Tibial nerve (tissue), 4 donors: ENCODE results near the gene UGCG. TPM values are rescaled to one million over a fixed set of nuclear protein-coding genes. Genes with fewer than 3 reads are reported as not detected.
A peak's percentile ranks its signal among the peaks of the same experiment; 100 is the strongest.
"Not testable (repeated sequence)": the region's sequence is repeated elsewhere in the genome, so short reads cannot be mapped to it uniquely, and the experiment has no call there.

Source experiments
- DNase-seq, 2 donors: peaks; one replicate each; pipeline ENCODE4 v3.0.0-alpha.2; 2019; ENCODE audit warnings: low spot score in 2 of 2
- H3K27ac ChIP-seq, 4 donors: fragments of 200-600 bp; sonication (generic) in 3 of 4; one replicate each; pipeline ENCODE4 v1.5.1; 2017 to 2019; ENCODE audit warnings: mild to moderate bottlenecking in 1 of 4
- H3K27me3 ChIP-seq, 2 donors: fragments of 200-600 bp; sonication (generic) in 1 of 2; one replicate each; pipeline versions ENCODE4 v1.5.1 to v1.6.0; 2017 to 2019
- H3K36me3 ChIP-seq, 3 donors: fragments of 200-600 bp; sonication (generic); one replicate each; pipeline ENCODE4 v1.5.1; 2018 to 2019
- H3K4me1 ChIP-seq, 4 donors: fragments of 200-600 bp; sonication (generic) in 3 of 4; one replicate each; pipeline ENCODE4 v1.5.1; 2017 to 2019
- H3K4me3 ChIP-seq, 4 donors: fragments of 200-600 bp; sonication (generic) in 3 of 4; one replicate each; pipeline ENCODE4 v1.5.1; 2017 to 2019; ENCODE audit warnings: mild to moderate bottlenecking in 1 of 4, moderate library complexity in 1 of 4
- H3K9me3 ChIP-seq, 4 donors: fragments of 200-600 bp; sonication (generic) in 3 of 4; one replicate each; pipeline ENCODE4 v1.5.1; 2017 to 2019
- EP300 ChIP-seq, 2 donors: sonication (generic); formaldehyde crosslinking; IDR thresholded peaks; one replicate each; pipeline ENCODE4 v1.6.1; 2017; ENCODE audit warnings: antibody characterized with exemption in 2 of 2, mild to moderate bottlenecking in 1 of 2
- POLR2A ChIP-seq, 2 donors: fragments of 450-650 bp; IDR thresholded peaks; one replicate each; pipeline ENCODE4 v1.6.1; 2017; ENCODE audit warnings: antibody characterized with exemption in 2 of 2, mild to moderate bottlenecking in 2 of 2, moderate library complexity in 2 of 2
- WGBS, 2 donors: methylation state at CpG; one replicate each; pipeline ENCODE4 v1.1.5; 2018; 5-methylcytosine and 5-hydroxymethylcytosine counted together
- total RNA-seq, 4 donors: library from RNA; depleted of rRNA; stranded (reverse); fragments of >200 nt; gene quantifications; one replicate each; pipeline ENCODE4 v1.1.0, GENCODE V29; 2016
- TF ChIP-seq, protein P1 (sequence below), 5 experiments: fragments of 200-600 bp in 3 of 5; fragments of 450-650 bp in 2 of 5; sonication (generic) in 3 of 5; IDR thresholded peaks; one replicate each; pipeline ENCODE4 v1.5.1; 2016 to 2019; ENCODE audit warnings: antibody characterized with exemption in 5 of 5, mild to moderate bottlenecking in 3 of 5, moderate library complexity in 2 of 5

UGCG gene
- total RNA-seq, 4 donors from 2014 or later, result 22.1 to 33.7 (median 24.9) TPM

DNA sequence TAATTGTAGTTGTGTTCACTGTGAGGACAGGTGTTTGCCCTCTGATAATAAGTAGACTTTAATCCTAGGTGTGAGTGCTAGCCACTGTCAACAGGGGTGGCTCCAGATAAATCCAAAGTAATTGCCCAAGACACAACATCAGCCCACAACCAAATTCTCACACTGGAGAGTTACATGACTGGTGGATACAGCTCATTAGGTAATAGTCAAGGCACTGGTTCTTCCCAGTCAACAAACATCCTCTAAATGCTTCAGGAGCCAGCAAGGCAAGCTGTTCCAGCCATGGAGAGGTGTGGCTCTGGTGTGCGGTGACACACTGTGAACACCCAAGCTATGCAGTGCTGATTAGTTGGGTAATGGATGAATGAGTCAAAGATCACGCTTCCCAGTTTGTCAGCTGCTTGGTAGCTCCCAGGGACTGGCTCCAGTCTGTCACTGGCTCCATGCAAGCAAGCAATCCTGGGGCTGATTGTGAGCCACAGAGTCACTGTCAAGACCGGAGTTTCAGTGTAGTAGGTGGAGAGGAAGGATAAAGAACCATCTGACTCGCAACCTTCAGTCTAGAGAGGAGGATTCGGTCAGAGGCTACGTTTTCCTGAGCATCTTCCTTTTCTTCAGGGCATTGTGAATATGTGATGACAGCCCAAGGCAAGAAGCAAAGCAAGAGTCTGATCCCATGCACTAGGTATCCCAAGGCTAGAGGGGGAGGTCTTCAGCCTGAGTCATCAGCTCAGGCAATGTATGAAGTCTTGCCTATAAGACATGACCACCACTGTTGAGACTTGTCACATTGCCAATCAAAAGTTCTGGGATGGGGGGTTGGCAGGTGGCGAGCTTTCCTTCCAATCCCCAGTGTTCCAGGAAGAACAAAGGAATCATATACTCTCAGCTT, 63.1 kb downstream of the UGCG start:
- Histone ChIP-seq H3K9me3 (no peaks in the 10 kb centered on the region), H3K36me3 (no peaks in the 10 kb centered on the region), H3K4me3 (no peak overlapping the region), H3K27me3 (no peaks in the 10 kb centered on the region), H3K4me1 (peaks cover 0 to 21% (median 8%) of the 10 kb centered on the region in 4 donors), H3K27ac (peak overlapping the region in 1 of 4 donors; percentile 48)
- no peak for DNase-seq
- no peak for TF ChIP-seq EP300 (IDR thresholded peaks at IDR 0.05)
- TF ChIP-seq, protein P1, sequence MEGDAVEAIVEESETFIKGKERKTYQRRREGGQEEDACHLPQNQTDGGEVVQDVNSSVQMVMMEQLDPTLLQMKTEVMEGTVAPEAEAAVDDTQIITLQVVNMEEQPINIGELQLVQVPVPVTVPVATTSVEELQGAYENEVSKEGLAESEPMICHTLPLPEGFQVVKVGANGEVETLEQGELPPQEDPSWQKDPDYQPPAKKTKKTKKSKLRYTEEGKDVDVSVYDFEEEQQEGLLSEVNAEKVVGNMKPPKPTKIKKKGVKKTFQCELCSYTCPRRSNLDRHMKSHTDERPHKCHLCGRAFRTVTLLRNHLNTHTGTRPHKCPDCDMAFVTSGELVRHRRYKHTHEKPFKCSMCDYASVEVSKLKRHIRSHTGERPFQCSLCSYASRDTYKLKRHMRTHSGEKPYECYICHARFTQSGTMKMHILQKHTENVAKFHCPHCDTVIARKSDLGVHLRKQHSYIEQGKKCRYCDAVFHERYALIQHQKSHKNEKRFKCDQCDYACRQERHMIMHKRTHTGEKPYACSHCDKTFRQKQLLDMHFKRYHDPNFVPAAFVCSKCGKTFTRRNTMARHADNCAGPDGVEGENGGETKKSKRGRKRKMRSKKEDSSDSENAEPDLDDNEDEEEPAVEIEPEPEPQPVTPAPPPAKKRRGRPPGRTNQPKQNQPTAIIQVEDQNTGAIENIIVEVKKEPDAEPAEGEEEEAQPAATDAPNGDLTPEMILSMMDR (IDR thresholded peaks at IDR 0.05), result no peak
- no peak for TF ChIP-seq POLR2A (IDR thresholded peaks at IDR 0.05)
- WGBS, 2 donors, result 76 to 80% methylated on average over 7 of the region's 7 CpGs

DNA sequence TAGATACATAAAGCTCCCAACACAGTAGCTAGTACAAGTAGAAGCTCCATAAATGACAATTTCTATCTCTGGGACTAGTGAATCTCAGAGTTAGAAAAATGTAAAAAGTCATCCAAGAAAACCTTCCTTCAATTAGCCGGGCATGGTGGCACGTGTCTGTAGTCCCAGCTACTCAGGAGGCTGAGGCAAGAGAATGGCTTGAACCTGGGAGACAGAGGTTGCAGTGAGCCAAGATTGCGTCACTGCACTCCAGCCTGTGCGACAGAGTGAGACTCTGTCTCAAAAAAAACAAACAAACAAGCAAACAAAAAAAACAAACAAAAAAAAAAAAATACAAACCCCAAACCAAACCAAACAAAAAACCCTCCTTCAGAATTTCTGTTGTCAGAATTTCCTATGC, 63.9 kb downstream of the UGCG start:
- not testable (repeated sequence) for H3K4me3 ChIP-seq, H3K27me3 ChIP-seq, H3K27ac ChIP-seq, H3K9me3 ChIP-seq, H3K36me3 ChIP-seq, DNase-seq
- 66 to 81% methylated on average over 4 of the region's 4 CpGs for WGBS, 2 donors
- H3K4me1 ChIP-seq, result peaks cover 0 to 21% (median 8%) of the 10 kb centered on the region in 4 donors

DNA sequence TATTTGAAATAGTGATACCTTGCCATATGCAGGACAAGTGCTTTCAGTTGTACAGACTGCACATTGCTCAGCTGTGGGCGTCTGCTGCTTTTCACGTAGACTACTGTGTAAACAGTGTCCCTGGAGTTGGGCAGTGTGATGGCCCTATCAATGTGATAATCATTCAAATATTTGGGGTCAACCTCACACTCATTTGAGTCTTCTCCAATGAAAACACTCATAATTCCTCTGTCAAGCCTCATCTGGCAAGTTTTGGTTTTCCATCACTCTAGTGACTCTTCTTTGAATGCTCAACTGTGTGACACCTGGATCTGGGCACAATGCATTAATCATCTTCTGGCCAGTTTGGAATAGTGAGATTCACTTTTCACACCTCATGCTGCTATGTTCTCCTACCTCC, 64.4 kb downstream of the UGCG start:
- WGBS, 2 donors, result 34 to 53% methylated on average over 2 of the region's 2 CpGs
- DNase-seq, result no peak
- peaks cover 0 to 21% (median 8%) of the 10 kb centered on the region in 4 donors for H3K4me1 ChIP-seq

DNA sequence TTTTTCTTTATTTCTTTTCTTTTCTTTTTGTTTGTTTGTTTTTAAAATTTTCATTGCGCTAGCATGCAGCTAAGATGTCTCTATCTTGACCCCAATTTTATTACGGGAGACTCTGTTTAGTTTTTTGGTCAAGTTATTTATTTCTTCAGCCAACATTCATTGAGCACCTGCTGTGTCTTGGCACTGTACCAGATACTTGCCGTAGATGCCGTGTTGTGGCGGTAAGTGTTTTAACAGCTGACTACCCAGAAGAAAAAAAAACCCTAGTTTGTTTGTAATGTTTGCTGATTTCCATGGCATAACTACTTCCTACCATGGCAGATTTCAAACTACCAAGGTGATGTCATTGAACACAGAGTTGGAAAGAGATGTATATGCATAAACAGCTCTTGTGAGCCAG, 65.0 kb downstream of the UGCG start:
- H3K4me1 ChIP-seq, result peaks cover 0 to 21% (median 8%) of the 10 kb centered on the region in 4 donors
- no peaks in the 10 kb centered on the region for H3K9me3 ChIP-seq
- DNase-seq, result no peak
- H3K4me3 ChIP-seq, result no peak overlapping the region
- no peaks in the 10 kb centered on the region for H3K36me3 ChIP-seq
- WGBS, 2 donors, result 51 to 61% methylated on average over 5 of the region's 5 CpGs
- H3K27me3 ChIP-seq, result no peaks in the 10 kb centered on the region
- TF ChIP-seq, protein P1 (IDR thresholded peaks at IDR 0.05), result no peak
- no peak for TF ChIP-seq EP300 (IDR thresholded peaks at IDR 0.05)
- TF ChIP-seq POLR2A (IDR thresholded peaks at IDR 0.05), result no peak
- H3K27ac ChIP-seq, result no peak overlapping the region

More for the DNA sequence above, 64.4 kb downstream of the UGCG start:
- Histone ChIP-seq H3K27me3 (no peaks in the 10 kb centered on the region), H3K9me3 (no peaks in the 10 kb centered on the region), H3K27ac (no peak overlapping the region), H3K4me3 (no peak overlapping the region), H3K36me3 (no peaks in the 10 kb centered on the region)
- no peak for TF ChIP-seq EP300 (IDR thresholded peaks at IDR 0.05)
- TF ChIP-seq, protein P1 (IDR thresholded peaks at IDR 0.05), result no peak
- TF ChIP-seq POLR2A (IDR thresholded peaks at IDR 0.05), result no peak

DNA sequence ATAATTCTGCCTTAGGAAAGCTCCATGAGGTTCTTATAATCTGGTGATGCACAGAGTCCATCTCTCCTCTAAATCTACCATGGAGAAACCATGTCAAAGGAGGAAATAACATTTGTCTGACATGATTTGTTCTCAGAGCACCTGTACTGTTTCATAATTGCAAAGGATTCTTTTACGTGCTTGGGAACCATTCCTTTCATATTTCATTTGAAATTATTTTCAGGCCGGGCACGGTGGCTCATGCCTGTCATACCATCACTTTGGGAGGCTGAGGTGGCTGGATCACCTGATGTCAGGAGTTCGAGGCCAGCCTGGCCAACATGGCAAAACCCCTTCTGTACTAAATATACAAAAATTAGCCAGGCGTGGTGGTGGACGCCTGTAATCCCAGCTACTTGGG, 65.4 kb downstream of the UGCG start:
- Histone ChIP-seq H3K4me3 (no peak overlapping the region), H3K4me1 (peaks cover 0 to 21% (median 8%) of the 10 kb centered on the region in 4 donors), H3K9me3 (no peaks in the 10 kb centered on the region), H3K36me3 (no peaks in the 10 kb centered on the region), H3K27ac (no peak overlapping the region), H3K27me3 (no peaks in the 10 kb centered on the region)
- WGBS, 2 donors, result 85 to 90% methylated on average over 5 to 6 of the region's 6 CpGs
- TF ChIP-seq, protein P1 (IDR thresholded peaks at IDR 0.05), result no peak
- TF ChIP-seq POLR2A (IDR thresholded peaks at IDR 0.05) (no peak), EP300 (IDR thresholded peaks at IDR 0.05) (no peak)
- no peak for DNase-seq
